Bone marrow (tissue), 2 donors: ENCODE results near the gene RBAK.
A peak's percentile ranks its signal among the peaks of the same experiment; 100 is the strongest.
"Not testable (repeated sequence)": the region's sequence is repeated elsewhere in the genome, so short reads cannot be mapped to it uniquely, and the experiment has no call there.

Experiments
- DNase-seq, 2 donors: peaks; one replicate each; lab custom pipeline; 2025; lab: John Stamatoyannopoulos, UW

The RBAK gene

DNA sequence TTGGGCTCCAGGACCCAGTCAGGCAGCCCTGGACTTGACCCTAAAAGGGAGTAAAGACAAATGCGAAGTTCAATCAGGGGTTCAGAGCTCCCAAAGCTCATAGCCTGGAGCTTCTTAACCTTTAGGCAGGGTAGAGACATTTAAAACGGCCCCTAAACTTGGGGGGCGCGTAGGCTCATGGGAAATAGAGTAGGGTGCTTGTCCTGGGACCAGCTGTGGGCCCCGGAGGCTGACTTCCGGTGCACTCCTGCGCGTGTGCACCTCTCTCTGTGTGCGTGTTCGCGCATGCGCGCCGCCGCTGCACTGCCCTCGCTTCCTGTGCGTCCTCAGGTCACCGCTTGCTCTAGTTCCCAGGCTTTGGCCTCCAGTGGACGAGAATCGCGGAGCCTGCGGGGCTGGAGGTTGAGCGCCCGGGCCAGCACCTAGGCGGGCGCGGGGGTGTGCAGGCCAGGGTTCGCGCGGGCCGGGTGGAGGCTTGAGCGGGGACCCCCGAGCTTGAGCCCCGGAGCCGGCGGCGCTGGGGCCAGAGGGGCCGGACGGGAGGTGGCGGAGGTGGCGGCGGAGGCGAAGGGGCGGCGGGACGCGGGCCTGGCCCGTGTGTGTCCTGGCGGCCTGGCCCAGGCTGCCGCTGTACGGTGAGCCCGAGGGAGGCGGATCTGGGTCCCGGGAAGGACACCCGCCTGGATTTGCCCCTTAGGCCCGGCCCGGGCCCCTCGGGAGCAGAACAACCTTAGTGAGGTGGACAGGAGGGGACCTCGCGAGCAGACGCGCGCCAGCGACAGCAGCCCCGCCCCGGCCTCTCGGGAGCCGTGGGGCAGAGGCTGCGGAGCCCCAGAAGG lies at the start of gene RBAK:
RBAK (plus strand) TSS at position 303 of the 839 bp plus-strand sequence. CDS start 2,217 bp downstream, outside the sequence.
- peak; percentile 67 to 74 for DNase-seq

GRCh38 chr7:4996696-4997222 lies 48.9 kb upstream of the RBAK start:
- DNase-seq = no peak

DNA sequence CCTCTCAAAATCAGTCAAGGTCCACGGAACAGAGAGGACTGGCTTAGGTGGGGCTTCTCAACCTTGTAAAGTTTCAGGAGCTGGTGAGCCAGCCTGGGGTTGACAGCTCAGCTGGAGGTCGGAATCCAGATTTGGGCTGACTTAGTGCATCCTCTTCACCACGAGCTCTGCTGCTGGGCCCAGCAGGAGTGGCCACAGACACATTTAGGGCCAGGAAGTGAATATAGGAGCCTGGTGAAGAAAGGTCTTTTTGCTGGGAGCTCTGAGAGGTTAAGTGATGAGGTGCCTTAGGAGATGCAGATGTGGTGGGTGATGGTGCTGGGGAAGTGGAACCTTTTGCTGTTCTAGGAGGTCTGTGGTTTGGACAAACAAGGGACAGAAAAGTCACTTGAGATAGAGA lies 47.4 kb upstream of the RBAK start:
- no peak for DNase-seq

DNA sequence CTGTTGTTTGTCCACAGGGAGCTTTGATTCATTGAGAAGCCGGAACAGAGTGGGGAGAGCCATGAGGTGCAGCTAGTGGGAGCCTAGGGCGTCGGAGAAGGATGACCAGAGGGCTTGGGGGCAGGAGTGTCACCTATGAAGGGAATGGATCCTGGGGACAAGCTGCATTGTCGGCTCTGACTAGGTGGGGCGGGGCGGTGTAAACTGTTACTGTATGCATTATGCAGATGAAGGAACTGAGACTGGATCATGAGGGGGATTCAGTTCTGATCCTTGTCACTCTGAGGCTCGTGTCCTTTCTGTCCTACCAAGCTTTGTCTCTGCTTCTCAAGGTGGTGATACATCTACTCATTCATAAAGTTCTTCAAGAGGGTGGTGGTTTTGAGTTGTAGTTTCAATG lies 46.8 kb upstream of the RBAK start:
- no peak for DNase-seq

- no peak for DNase-seq
Measured at GRCh38 chr7:4999369-4999950, 46.2 kb upstream of the RBAK start.

- no peak for DNase-seq
Measured at GRCh38 chr7:5001003-5001402, 44.7 kb upstream of the RBAK start.

DNA sequence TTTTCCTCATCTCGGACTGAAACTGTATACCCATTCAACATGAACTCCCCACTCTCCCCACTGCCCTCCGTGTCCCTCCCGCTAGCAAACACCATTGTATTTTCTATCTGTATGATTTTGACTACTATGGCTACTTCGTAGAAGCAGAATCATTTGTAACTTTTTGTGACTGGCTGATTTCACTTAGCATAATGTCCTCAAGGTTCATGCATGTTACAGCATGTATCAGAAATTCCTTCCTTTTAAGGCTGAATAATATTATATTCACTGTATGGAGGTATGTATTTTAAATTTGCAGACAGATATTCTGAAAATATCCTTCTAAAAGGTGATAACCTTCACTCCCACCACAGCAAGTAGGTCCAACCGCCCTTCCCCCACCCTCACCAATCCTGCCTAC lies 43.7 kb upstream of the RBAK start:
- no peak for DNase-seq

GRCh38 chr7:5005066-5005465 lies 40.6 kb upstream of the RBAK start:
- no peak for DNase-seq

DNA sequence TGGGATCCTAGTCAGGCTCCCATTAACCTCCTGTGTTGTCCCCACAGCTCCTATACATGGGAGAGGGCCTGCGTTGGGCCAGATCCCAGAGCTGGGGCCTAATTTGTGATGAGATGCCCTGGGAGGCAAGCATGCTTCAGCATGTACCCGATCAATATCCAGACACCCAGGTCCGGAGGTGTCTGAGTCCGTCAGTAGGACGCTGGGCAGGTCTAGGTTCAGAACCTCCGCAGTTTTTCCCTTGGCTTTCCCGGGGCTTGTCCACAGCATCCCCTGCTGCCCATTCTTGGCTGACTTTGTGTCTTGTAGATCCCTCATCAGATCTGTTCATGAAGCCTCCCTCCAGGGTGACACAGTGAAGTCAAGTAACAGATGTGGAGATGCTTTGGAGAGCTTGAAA lies 32.7 kb upstream of the RBAK start:
- no peak for DNase-seq

DNA sequence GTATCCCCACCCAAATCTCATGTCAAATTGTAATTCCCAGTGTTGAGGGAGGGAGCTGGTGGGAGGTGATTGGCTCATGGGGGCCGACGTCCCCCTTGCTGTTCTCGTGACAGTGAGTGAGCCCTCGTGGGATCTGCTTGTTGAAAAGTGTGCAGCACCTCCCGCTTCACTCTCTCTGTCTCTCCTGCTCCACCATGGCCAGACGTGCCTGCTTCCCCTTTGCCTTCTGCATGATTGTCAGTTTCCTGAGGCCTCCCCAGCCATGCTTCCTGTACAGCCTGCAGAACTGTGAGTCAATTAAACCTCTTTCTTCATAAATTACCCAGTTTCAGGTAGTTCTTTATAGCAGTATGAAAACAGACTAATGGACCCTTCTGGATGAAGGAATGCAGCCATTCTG lies 29.7 kb upstream of the RBAK start:
- not testable (repeated sequence) for DNase-seq

DNA sequence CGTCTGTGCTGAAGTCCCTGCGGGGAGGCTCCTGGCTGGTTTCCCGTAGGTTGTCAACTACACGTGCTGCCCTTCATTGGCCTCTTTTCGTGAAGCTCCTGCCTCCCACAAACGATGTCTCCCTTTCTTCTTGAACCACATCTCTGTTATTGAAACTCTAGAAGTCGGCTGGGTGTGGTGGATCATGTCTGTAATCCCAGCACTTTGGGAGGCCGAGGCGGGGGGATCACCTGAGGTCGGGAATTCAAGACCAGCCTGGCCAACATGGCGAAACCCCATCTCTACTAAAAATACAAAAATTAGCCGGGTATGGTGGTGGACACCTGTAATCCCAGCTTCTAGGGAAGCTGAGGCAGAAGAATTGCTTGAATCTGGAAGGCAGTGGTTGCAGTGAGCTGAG lies 28.0 kb upstream of the RBAK start:
- DNase-seq = not testable (repeated sequence)

DNA sequence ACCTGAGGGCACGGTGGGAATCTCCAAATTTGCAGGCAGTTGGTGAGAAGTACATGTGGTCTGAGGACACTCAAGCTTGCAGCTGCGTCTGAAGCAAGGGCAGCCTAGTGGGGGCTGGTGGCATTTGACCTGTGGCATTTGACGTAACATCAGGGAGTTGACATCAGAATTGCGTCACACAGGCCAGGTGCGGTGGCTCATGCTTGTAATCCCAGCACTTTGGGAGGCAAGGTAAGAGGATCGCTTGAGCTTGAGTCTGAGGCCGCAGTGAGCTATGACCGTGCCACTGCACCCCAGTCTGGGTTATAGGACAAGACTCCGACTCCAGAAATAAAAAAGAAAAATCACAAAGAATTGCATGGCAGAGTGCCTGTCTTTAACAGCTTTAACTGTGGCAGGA lies 25.6 kb upstream of the RBAK start:
- no peak for DNase-seq

DNA sequence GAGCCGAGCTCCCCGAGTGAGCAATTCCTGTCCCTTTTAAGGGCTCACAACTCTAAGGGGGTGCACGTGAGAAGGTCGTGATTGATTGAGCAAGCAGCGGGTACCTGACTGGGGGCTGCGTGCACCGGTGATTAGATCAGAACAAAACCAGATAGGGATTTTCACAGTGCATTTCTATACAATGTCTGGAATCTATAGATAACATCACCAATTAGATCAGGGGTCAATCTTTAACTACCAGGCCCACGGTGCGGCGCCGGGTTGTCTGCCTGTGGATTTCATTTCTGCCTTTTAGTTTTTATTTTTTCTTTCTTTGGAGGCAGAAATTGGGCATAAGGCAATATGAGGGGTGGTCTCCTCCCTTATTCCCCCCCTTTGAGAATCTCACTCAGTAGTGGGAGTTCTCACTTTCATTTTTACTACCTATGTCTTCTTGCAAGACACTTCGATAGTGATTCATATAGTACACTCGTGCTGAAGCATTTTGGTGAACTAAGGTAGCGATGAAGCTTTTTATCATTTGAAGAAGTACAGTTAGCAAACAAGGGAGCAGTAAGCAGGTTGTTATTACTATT lies 24.6 kb upstream of the RBAK start:
- not testable (repeated sequence) for DNase-seq

DNA sequence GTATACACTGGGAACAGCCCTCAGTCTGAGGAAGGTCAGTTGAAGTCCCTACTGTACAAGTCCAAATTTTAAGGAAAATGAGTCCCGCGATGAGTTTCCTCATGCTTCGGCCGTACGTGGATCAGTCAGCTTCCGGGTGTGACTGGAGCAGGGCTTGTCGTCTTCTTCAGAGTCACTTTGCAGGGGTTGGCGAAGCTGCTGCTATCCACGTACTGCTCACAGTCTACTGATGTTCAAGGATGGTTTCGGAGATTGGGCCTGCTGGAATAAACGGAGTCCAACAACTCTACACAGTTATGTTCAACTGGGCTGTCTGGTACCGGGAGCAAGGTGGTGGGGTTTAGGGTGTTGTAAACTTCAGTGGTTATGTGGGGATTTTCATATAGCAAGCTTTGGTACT lies 22.0 kb upstream of the RBAK start:
- DNase-seq = not testable (repeated sequence)

GRCh38 chr7:5027796-5028410 lies 17.8 kb upstream of the RBAK start:
- DNase-seq = not testable (repeated sequence)

DNA sequence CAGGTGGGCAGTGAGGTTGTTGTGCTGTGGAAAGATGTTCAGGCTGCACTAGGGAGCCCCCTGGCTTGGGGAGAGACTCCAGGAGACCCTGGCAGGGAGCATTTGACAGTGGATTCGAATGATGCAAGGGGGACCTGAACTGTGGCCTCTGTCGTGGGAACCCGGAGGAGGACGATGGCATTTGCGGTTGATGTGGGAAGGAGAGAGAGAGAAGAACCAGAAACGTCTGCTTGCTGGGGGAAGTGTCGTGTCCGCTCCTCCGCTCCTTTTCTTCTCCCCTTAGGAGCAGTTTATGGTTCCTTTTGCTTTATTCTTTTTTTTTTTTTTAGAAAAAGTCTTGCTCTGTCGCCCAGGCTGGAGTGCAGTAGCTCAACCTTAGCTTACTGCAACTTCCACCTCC lies 12.5 kb upstream of the RBAK start:
- not testable (repeated sequence) for DNase-seq

DNA sequence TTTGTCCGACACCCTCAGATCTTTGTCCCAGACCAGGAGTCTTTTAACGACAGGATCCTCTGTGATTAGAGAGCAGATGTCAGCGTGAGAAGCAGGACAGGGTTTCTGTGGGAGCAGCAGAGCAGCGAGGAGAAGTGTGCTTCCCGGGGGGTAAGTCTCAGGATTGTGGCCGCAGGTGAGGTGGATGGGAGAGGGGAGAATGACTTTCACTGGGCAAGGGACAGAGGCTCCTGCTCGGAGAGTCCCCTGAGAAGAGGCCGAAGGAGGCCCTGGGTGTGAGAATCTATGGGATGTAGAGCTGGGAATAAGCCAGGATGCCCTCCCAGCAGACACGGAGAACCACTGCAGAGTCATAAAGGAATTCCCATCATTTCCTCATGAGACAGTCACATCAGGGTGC lies 10.4 kb upstream of the RBAK start:
- no peak for DNase-seq

GRCh38 chr7:5036446-5036845 lies 9.2 kb upstream of the RBAK start:
- DNase-seq = no peak

- no peak for DNase-seq
Measured at GRCh38 chr7:5041047-5041446, 4.6 kb upstream of the RBAK start.

DNA sequence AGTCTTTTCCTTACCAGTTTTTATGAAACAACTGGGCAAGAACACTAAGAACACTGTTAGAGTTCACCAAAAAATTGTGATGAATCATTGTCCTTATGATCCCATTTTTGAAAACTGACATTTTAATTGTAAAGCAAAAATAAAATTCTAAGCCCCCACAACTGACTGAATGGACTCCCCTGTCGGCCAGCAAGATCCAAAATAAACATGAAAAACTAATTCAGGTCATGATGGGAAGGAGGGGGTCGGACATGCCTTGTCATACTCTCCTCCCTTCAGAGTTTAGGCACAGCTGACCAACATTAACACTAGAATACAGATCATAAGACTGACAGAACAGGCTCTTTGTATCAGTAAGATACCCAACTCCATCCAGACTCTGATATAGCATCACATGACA lies 2.0 kb upstream of the RBAK start:
- DNase-seq = no peak

- DNase-seq = not testable (repeated sequence)
Measured at GRCh38 chr7:5046397-5046732, 705 bp downstream of the RBAK start.

- DNase-seq = not testable (repeated sequence)
Measured at GRCh38 chr7:5047127-5047526, 1.5 kb downstream of the RBAK start.

- no peak for DNase-seq
Measured at GRCh38 chr7:5050676-5051075, 5.0 kb downstream of the RBAK start.
